Loucy (cell line): ENCODE data around the gene C12orf75.

Experiments
- EZH2phosphoT487 ChIP-seq: fragments of 200-600 bp; IDR thresholded peaks from 2 replicates; pipeline ENCODE4 v1.6.1; 2018; ENCODE audit warnings: antibody characterized with exemption, mild to moderate bottlenecking, moderate library complexity, borderline replicate concordance
- TF ChIP-seq, protein P1 (sequence below): fragments of 200-600 bp; sonication (generic); conservative IDR thresholded peaks from 2 replicates; pipeline ENCODE4 v1.5.1; 2014; ENCODE audit warnings: mild to moderate bottlenecking, antibody characterized with exemption, low read length

DNA sequence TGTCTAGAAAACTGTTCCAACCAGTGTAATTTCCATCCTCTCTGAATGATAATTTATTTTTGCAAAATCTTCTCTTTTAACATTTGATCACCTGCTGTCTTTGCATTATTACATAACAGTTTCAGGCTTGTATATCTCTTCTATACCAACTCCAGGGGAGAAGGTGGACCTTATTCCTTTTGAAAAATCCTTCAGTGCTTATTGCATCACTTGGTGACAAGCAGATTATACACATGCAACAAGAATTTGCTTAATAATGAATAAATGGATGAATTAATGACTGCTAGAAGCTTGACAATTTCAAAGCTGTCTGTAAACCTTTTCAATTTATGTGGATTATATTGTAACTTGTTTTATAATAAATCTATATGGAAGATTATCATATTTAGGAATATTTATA is 37.3 kb upstream of the C12orf75 start:
- TF ChIP-seq EZH2phosphoT487: no peak
- TF ChIP-seq, protein P1, sequence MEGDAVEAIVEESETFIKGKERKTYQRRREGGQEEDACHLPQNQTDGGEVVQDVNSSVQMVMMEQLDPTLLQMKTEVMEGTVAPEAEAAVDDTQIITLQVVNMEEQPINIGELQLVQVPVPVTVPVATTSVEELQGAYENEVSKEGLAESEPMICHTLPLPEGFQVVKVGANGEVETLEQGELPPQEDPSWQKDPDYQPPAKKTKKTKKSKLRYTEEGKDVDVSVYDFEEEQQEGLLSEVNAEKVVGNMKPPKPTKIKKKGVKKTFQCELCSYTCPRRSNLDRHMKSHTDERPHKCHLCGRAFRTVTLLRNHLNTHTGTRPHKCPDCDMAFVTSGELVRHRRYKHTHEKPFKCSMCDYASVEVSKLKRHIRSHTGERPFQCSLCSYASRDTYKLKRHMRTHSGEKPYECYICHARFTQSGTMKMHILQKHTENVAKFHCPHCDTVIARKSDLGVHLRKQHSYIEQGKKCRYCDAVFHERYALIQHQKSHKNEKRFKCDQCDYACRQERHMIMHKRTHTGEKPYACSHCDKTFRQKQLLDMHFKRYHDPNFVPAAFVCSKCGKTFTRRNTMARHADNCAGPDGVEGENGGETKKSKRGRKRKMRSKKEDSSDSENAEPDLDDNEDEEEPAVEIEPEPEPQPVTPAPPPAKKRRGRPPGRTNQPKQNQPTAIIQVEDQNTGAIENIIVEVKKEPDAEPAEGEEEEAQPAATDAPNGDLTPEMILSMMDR: no peak
